GM18502 (cell line): Measurements from ENCODE around the gene KLHL35.
"Not testable (repeated sequence)": the region's sequence is repeated elsewhere in the genome, so short reads cannot be mapped to it uniquely, and the experiment has no call there.

Experiments used
- ATAC-seq: cut with Tn5 transposase; IDR thresholded peaks from one replicate; pipeline ENCODE4 v1.9.1; 2021; ENCODE audit warnings: mild to moderate bottlenecking; ENCODE audit not compliant: unreplicated experiment, poor library complexity

KLHL35 gene

DNA sequence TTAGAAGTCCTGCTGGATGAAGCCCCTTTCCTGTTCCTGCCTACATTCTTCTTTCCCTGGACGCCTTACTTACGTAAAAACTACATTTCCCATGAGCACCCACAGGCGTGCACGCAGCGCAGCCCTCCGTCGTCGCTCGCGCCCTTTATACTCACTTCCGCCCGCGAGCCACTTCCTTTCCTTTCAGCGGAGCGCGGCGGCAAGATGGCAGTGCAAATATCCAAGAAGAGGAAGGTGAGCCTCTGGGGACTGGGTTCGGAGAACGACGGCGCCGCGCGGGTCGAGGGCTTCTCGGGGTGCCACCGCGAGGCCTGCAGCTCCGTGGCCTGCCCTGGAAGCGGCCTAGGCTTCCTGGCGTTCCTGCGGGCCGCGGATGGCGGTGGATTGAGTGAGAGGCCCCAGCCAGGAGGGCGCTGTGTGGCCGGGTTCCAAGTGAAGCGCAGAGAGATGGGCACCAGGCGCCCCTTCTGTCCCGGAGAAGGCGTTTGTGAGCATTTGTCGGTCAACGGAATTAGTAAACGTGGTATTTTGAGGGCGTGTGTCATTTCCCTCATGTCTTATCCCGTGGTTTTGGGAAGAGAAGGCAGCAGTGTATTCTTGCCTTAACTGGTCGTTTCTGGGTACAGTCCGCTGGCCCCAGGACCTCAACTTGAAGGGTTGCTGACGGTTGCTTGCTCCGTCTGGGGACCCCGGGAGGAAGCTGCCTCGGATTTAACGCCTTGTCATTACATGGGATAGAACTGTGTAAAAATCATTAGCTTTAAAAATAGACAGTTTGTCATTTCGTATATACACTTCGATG, 33.5 kb downstream of the KLHL35 start, which contains the start of gene RPS3:
Gene RPS3 (plus strand): TSS at position 175 of the 802 bp plus-strand sequence. CDS start 30 bp downstream, at position 205.
- peak; percentile 91 for ATAC-seq

DNA sequence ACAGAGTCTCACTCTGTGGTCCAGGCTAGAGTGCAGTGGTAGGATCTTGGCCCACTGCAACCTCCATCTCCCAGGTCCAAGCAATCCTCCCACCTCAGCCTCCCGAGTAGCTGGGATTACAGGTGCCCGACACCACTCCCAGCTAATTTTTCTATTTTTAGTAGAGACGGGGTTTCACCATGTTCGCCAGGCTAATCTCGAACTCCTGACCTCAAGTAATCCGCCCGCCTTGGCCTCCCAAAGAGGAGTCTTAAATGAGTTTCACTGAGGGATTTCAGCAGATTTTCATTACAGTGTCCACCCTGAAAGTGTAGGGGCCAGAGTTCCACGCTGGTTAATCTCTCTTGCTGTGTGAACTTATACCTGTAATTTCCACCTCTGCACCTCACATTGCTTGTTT, 34.1 kb downstream of the KLHL35 start:
- ATAC-seq: no peak

DNA sequence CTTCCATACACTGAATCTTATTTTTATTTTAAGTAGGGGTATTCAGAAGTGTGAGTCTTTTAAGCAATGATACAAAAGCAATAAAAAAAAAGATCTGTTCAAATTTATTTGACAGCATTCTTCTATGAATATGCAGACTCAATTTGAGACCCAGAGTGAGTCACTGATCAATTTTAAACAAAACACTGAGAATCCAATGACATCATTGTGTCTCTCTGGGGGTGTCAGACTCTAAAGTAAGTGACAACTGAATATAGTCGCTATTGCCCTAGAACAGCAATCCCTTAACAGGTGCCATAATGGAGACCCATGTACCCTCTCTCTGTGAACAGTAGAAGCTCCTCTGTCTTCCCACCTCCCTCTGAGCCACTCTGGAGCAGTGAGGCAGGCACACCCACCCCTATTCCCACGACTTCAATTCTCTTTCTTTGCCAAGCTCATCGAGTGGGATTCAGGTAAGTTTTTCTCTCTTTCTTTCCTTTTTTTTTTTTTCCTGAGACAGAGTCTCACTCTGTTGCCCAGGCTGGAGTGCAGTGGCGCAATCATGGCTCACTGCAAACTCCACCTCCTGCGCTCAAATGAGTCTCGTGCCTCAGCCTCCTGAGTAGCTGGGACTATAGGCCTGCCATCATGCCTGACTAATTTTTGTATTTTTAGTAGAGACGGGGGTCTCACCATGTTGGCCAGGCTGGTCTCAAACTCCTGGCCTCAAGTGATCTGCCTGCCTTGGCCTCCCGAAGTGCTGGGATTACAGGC, 38.7 kb downstream of the KLHL35 start:
- no peak for ATAC-seq

GRCh38 chr11:75389925-75390324, 43.1 kb downstream of the KLHL35 start:
- ATAC-seq: no peak

DNA sequence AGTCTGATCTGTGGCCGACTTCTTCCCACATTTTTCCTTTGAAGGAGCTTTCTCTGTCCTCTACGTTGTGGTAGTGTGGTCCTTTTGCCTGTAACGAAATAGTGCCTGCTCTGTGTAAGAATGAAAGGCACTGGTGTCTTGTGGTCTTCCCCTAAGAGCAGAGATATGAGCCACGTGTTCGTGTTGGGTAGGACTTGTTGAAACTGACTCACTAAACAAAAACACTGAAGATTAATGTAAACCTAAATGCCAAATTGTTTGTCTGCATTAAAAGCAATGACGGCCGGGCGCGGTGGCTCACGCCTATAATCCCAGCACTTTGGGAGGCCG, 43.8 kb downstream of the KLHL35 start:
- no peak for ATAC-seq

- ATAC-seq: no peak
Observed at GRCh38 chr11:75388386-75389275, 44.4 kb downstream of the KLHL35 start.

DNA sequence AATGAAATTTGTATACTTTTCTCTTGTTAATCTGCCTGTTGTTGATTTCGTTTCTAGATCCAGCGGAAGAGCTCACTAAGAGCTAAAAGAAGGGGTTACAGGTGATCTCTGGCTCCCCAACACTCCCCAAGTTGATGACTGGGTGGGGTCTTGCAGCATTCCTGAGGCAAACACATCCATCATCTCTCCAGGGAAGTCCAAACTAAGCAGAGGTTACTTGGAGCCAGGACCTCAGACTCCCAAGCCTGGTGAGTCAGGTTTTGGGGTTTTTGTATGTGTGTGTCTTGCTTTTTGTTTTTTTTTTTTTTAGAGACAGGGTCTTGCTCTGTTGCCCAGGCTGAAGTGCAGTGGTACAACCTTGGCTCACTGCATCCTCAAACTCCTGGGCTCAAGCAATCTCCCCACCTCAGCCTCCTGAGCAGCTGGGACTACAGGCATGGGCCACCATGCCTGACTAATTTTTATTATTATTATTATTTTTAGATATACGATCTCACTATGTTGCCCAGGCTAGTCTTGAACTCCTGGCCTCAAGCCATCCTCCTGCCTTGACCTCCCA, 45.2 kb downstream of the KLHL35 start:
- ATAC-seq: no peak

GRCh38 chr11:75386942-75387630, 45.9 kb downstream of the KLHL35 start:
- ATAC-seq: no peak

DNA sequence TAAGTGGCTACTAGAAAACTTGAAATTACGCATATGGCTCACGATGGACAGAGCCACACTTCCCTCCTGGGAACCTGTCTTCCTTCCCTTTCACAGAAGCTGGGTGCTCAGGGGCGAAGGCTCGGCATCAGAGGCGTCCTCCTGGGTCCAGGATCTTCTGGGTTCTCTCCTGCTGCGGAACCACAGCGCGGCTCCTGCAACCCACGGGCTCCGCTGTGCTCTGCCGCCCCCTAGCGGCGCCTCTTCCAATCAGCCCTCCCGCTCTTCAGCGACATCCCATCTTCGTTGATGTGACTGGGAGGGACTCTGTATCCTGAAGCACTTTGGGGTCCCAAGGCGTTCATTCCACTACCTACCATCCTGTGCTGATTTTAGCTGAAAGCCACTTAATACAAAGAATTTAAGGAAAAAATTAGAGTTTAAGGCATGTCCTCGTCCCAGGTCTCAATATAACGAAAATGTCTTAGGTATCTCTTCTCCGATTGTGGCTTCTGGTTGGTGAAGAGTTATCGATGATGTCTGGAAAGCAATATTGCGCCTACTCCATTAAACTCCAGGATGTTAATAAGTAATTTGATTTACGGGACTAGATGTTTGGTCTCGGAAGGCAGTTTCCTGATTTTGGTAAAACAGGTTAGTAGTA, 48.4 kb downstream of the KLHL35 start:
- no peak for ATAC-seq

- no peak for ATAC-seq
Observed at GRCh38 chr11:75383246-75383645, 49.8 kb downstream of the KLHL35 start.

DNA sequence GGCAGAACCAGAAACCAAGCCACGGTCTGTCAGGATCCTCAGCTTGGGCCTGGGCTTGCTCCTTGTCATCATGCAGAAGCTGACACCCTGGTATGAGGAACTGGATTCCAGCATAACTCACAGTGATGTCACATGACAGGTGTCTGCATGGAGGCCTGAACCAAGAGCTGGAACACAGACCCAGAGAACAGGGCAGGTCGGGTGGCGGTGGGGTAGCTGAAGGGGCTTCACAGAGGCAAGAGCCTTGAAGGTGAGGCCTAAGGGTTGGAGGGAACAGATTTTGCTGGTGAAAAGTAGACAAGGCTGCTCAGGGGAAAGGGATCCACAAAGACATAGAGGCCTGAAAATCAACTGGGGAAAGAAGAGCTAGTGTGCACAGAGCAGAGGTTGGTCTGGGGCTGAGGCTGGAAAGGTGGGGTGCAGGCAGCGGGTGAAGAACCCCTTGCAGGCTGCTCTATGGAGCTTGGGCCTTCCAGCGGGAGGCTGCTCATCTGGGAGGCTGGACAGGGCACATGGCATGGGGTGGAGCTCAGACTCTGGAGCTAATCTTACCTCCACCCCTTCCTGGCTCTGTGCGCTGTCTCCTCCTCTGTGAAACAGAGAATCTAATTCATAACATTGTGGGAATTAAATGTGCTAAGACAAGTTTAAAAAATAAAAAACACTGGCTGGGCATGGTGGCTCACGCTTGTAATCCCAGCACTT, 52.1 kb downstream of the KLHL35 start:
- ATAC-seq: no peak

DNA sequence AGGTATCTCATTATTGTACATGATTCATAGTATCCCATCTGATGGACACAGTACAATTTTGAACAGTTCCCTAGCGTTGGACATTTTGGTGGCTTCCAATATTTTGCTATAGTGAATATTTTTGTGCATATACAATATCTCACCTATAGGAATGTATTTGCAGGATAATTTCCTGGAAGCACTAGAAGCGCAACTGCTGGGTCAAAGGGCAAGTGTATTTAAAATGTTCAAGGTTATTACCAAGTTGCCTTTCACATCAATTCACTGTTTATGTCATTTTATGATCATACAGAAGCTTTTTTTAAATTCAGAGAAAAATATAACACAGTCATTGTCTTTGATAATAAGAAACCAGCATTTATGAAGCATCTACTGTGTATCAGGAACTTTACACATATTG, 52.8 kb downstream of the KLHL35 start:
- no peak for ATAC-seq

DNA sequence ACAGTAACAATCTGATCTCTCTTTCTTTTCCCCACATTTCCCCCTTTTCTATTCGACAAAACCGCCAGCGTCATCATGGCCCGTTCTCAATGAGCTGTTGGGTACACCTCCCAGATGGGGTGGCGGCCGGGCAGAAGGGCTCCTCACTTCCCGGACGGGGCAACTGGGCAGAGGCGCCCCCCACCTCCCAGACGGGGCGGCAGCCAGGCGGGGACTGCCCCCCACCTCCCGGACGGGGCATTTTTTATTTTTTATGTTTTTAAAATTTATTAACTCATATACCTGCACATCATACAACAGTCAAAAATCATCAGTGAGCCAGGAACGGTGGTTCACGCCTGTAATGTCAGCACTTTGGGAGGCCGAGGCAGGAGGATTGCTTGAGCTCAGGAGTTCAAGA, 54.2 kb downstream of the KLHL35 start:
- ATAC-seq: not testable (repeated sequence)

- ATAC-seq: no peak
Observed at GRCh38 chr11:75376175-75376574, 56.8 kb downstream of the KLHL35 start.

GRCh38 chr11:75375626-75376025, 57.4 kb downstream of the KLHL35 start:
- ATAC-seq: no peak

- ATAC-seq: no peak
Observed at GRCh38 chr11:75374646-75375045, 58.4 kb downstream of the KLHL35 start.

DNA sequence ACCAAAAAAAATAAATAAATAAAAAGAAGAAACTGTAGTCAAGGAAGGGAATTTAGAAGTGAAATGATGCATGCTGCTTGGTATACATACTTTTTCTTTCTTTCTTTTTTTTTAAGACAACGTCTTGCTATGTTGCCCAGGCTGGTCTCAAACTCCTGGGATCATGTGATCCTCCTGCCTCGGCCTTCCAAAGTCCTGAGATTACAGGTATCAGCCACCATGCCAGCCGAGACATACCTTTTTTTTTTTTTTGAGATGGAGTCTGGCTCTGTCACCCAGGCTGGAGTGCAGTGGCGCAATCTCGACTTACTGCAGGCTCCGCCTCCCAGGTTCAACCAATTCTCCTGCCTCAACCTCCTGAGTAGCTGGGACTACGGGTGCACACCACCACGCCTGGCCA, 59.8 kb downstream of the KLHL35 start:
- ATAC-seq: no peak
